OCI-LY7 (cell line): ENCODE measurements around the gene OLFML3. TPM values are rescaled to one million over a fixed set of nuclear protein-coding genes. Genes with fewer than 3 reads are reported as not detected.

Experiments
- BruUV-seq: library from RNA; stranded (reverse); fragments of 400-500 nt; replicated peaks from 2 replicates; lab custom pipeline; 2021; lab: Mats Ljungman, UMichigan
- CTCF ChIA-PET: fragments of 300-600 bp; sonication (Branson Sonifier 250); formaldehyde crosslinking; loops from one replicate; lab custom pipeline; 2022; ENCODE audit warnings: antibody characterized with exemption; ENCODE audit not compliant: unreplicated experiment; lab: Charles Lee
- POLR2A ChIA-PET: fragments of 300-600 bp; sonication (Branson Sonifier 250); formaldehyde crosslinking; loops from one replicate; lab custom pipeline; 2022; ENCODE audit warnings: antibody characterized with exemption; lab: Charles Lee
- DNase-seq: peaks from one replicate; pipeline ENCODE4 v3.0.0-alpha.2; 2015; ENCODE audit warnings: low spot score
- H2AFZ ChIP-seq: fragments of 200-600 bp; sonication (generic), shearing (Covaris generic); 2 replicates; pipeline ENCODE4 v1.6.1; 2014; ENCODE audit warnings: mild to moderate bottlenecking, antibody characterized with exemption, low read length, moderate library complexity
- H3K27ac ChIP-seq: fragments of 200-600 bp; sonication (generic); 2 replicates; pipeline ENCODE4 v1.5.1; 2014; ENCODE audit warnings: mixed run types, low read depth, mild to moderate bottlenecking, moderate library complexity, low read length, inconsistent platforms; ENCODE audit not compliant: poor library complexity, severe bottlenecking
- H3K36me3 ChIP-seq: fragments of 200-600 bp; sonication (generic); 2 replicates; pipeline ENCODE4 v1.6.1; 2014; ENCODE audit warnings: mild to moderate bottlenecking, antibody characterized with exemption, low read length, moderate library complexity, mixed read lengths; ENCODE audit not compliant: insufficient read depth
- H3K4me1 ChIP-seq: fragments of 200-600 bp; sonication (generic); 2 replicates; pipeline ENCODE4 v1.5.1; 2014; ENCODE audit warnings: mild to moderate bottlenecking, low read length; ENCODE audit not compliant: insufficient read depth, poor library complexity, severe bottlenecking
- H3K4me2 ChIP-seq: fragments of 200-600 bp; sonication (generic); 2 replicates; pipeline ENCODE4 v1.6.1; 2014; ENCODE audit warnings: mild to moderate bottlenecking, low read length
- H3K4me3 ChIP-seq: fragments of 200-600 bp; sonication (generic); 2 replicates; pipeline ENCODE4 v1.5.1; 2014; ENCODE audit warnings: mild to moderate bottlenecking, low read depth, low read length; ENCODE audit not compliant: poor library complexity, severe bottlenecking
- H3K79me2 ChIP-seq: fragments of 200-600 bp; sonication (generic); 2 replicates; pipeline ENCODE4 v1.6.1; 2016; ENCODE audit warnings: low read depth, mild to moderate bottlenecking, low read length, moderate library complexity, mixed read lengths; ENCODE audit not compliant: insufficient read depth
- H3K9me2 ChIP-seq: fragments of 200-600 bp; sonication (generic); 2 replicates; pipeline ENCODE4 v1.6.1; 2016; ENCODE audit warnings: mild to moderate bottlenecking, low read length, mixed read lengths; ENCODE audit not compliant: insufficient read depth
- H3K9me3 ChIP-seq: fragments of 200-600 bp; sonication (generic); 2 replicates; pipeline ENCODE4 v1.6.1; 2014; ENCODE audit warnings: mild to moderate bottlenecking, mixed run types, low read length, mixed read lengths
- H4K20me1 ChIP-seq: fragments of 200-600 bp; sonication (generic); 2 replicates; pipeline ENCODE4 v1.6.1; 2014; ENCODE audit warnings: mild to moderate bottlenecking, antibody characterized with exemption, low read length, moderate library complexity, mixed read lengths; ENCODE audit not compliant: insufficient read depth
- EZH2phosphoT487 ChIP-seq: fragments of 200-600 bp; sonication (generic); IDR thresholded peaks from 2 replicates; pipeline ENCODE4 v1.6.1; 2018; ENCODE audit warnings: low read depth, borderline replicate concordance, mild to moderate bottlenecking, mixed run types, antibody characterized with exemption, low read length, moderate library complexity, mixed read lengths
- intact Hi-C: fragments of 100-400 bp; cut with micrococcal nuclease; formaldehyde crosslinking; loops from one replicate; pipeline ENCODE4 v1.10.0; 2022; ENCODE audit not compliant: unreplicated experiment
- total RNA-seq, 2 experiments: library from RNA; depleted of rRNA in 1 of 2; stranded (reverse); fragments of >200 nt in 1 of 2; shearing (Covaris generic) in 1 of 2; gene quantifications; 2 replicates each; pipeline ENCODE4 v1.2.3, GENCODE V29; 2014 to 2022
- TF ChIP-seq, protein P1 (sequence below): fragments of 200-600 bp; sonication (generic); conservative IDR thresholded peaks from 2 replicates; pipeline ENCODE4 v1.5.1; 2014; ENCODE audit warnings: mild to moderate bottlenecking, antibody characterized with exemption, low read length, moderate library complexity, mixed read lengths

The OLFML3 gene
- total RNA-seq, 2 experiments from 2014 or later = 0.34 to 0.44 TPM

DNA sequence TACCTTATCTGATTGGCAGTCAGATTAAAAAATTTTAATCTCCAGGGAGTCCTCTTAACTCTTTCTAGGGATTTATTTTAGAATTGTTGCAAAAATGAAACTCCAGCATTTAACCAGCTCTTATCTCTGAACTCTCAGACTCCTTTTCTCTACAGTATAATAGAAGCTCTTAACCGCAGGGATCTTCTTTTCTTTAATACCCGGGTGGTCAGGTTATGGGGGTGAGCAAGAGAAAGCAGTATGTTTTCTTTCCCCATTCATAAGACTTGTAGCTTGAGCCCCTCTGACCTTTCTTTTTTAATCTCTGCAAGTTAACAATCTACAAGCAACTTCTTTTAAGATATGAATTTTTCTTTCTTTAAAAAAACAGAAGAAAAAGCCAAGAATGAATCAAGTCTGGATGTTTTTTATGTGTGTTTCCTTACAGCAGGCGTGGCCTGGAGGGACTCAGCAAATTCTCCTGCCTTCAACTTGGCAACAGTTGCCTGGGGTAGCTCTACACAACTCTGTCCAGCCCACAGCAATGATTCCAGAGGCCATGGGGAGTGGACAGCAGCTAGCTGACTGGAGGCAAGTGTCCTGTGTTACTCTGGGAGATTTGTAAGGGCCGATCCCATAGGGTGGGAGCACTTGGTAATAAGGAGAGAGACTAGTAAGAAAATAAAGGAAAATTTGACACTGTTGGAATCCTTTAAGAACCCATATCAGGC, 13.4 kb upstream of the OLFML3 start:
- POLR2A ChIA-PET = interaction anchor here (0.5 to 0.7 kb wide), 2 partner anchors 21 to 36 kb away, joined by 3 to 5 read pairs; no protein-coding TSS in a partner anchor
- no TSS peak for BruUV-seq
- H3K4me1 ChIP-seq = no peaks in the 10 kb centered on the region
- no peaks in the 10 kb centered on the region for H3K9me3 ChIP-seq
- H3K4me3 ChIP-seq = no peak overlapping the region
- H3K4me2 ChIP-seq = no peak overlapping the region
- H3K27ac ChIP-seq = no peak overlapping the region
- peaks cover 99% of the 10 kb centered on the region for H3K36me3 ChIP-seq
- no peak overlapping the region for H2AFZ ChIP-seq
- H3K9me2 ChIP-seq = no peaks in the 10 kb centered on the region
- TF ChIP-seq, protein P1, sequence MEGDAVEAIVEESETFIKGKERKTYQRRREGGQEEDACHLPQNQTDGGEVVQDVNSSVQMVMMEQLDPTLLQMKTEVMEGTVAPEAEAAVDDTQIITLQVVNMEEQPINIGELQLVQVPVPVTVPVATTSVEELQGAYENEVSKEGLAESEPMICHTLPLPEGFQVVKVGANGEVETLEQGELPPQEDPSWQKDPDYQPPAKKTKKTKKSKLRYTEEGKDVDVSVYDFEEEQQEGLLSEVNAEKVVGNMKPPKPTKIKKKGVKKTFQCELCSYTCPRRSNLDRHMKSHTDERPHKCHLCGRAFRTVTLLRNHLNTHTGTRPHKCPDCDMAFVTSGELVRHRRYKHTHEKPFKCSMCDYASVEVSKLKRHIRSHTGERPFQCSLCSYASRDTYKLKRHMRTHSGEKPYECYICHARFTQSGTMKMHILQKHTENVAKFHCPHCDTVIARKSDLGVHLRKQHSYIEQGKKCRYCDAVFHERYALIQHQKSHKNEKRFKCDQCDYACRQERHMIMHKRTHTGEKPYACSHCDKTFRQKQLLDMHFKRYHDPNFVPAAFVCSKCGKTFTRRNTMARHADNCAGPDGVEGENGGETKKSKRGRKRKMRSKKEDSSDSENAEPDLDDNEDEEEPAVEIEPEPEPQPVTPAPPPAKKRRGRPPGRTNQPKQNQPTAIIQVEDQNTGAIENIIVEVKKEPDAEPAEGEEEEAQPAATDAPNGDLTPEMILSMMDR = no peak
- no peak for TF ChIP-seq EZH2phosphoT487
- CTCF ChIA-PET = no interaction called here
- H3K79me2 ChIP-seq = no peaks in the 10 kb centered on the region
- no peaks in the 10 kb centered on the region for H4K20me1 ChIP-seq
- DNase-seq = no peak
- intact Hi-C loops = no loop called here

DNA sequence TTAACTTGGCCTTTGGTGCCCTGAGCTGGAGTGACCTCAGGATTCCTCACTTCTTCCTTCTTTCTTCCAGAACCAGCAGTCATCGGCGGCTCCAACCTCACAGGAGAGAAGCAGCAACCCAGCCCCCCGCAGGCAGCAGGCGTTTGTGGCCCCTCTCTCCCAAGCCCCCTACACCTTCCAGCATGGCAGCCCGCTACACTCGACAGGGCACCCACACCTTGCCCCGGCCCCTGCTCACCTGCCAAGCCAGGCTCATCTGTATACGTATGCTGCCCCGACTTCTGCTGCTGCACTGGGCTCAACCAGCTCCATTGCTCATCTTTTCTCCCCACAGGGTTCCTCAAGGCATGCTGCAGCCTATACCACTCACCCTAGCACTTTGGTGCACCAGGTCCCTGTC, 6.3 kb upstream of the OLFML3 start:
- Histone ChIP-seq H3K27ac (no peak overlapping the region), H3K9me3 (no peaks in the 10 kb centered on the region), H3K4me3 (no peak overlapping the region), H3K9me2 (no peaks in the 10 kb centered on the region), H3K4me1 (peaks cover 8% of the 10 kb centered on the region), H3K36me3 (peaks cover 77% of the 10 kb centered on the region), H3K79me2 (no peaks in the 10 kb centered on the region), H3K4me2 (no peak overlapping the region), H2AFZ (no peak overlapping the region), H4K20me1 (no peaks in the 10 kb centered on the region)
- POLR2A ChIA-PET = no interaction called here
- TF ChIP-seq EZH2phosphoT487 = no peak
- TF ChIP-seq, protein P1 = no peak
- no TSS peak for BruUV-seq
- CTCF ChIA-PET = no interaction called here
- intact Hi-C loops = no loop called here
- no peak for DNase-seq
